Loucy (cell line): ENCODE results near the gene SLC7A6OS.

Source experiments
- EZH2phosphoT487 ChIP-seq: fragments of 200-600 bp; IDR thresholded peaks from 2 replicates; pipeline ENCODE4 v1.6.1; 2018; ENCODE audit warnings: antibody characterized with exemption, mild to moderate bottlenecking, moderate library complexity, borderline replicate concordance
- TF ChIP-seq, protein P1 (sequence below): fragments of 200-600 bp; sonication (generic); conservative IDR thresholded peaks from 2 replicates; pipeline ENCODE4 v1.5.1; 2014; ENCODE audit warnings: mild to moderate bottlenecking, antibody characterized with exemption, low read length

DNA sequence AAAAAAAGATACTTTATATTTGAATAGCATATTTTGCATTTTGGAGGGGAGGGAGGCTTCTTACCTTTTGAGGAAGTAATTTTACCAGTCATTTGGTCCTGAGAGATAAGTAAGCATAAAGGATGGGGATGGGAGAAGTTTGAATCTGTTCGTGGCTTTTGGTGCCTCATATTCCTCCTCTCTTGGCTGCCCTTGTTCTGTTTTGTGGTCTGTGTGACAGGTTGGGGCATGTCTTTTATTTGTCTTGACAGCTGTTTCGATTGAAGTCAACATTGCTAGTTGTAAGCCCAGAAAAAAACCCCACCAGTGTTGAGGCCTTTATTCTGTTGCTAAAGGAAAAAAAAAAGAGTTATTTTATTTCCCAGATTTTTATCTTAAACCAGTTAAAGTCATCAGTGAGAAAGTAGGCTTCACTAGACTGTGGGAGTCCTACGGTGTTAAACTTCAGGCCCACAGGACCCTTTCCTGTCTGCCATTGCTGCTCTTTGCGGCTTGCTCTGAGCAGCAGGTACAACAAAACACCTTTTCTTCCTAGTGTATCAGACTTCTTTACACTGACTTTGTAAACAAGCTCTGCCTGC lies 35.0 kb downstream of the SLC7A6OS start:
- TF ChIP-seq, protein P1, sequence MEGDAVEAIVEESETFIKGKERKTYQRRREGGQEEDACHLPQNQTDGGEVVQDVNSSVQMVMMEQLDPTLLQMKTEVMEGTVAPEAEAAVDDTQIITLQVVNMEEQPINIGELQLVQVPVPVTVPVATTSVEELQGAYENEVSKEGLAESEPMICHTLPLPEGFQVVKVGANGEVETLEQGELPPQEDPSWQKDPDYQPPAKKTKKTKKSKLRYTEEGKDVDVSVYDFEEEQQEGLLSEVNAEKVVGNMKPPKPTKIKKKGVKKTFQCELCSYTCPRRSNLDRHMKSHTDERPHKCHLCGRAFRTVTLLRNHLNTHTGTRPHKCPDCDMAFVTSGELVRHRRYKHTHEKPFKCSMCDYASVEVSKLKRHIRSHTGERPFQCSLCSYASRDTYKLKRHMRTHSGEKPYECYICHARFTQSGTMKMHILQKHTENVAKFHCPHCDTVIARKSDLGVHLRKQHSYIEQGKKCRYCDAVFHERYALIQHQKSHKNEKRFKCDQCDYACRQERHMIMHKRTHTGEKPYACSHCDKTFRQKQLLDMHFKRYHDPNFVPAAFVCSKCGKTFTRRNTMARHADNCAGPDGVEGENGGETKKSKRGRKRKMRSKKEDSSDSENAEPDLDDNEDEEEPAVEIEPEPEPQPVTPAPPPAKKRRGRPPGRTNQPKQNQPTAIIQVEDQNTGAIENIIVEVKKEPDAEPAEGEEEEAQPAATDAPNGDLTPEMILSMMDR, result no peak
- TF ChIP-seq EZH2phosphoT487, result no peak
